ENCODE data around the gene FAM117A. TPM values are rescaled to one million over a fixed set of nuclear protein-coding genes. Genes with fewer than 3 reads are reported as not detected.

Gene FAM117A
- polyA plus RNA-seq, 1 experiment: 3.9 TPM

GRCh38 chr17:49716668-49717364 is 47.1 kb downstream of the FAM117A start:
- Histone ChIP-seq H3K4me3 (ENCODE audit: low read depth, low read length) (no peak overlapping the region), H3K27me3 (ENCODE audit: control insufficient read depth, insufficient read depth, low read length) (no peaks in the 10 kb centered on the region), H3K36me3 (ENCODE audit: control insufficient read depth, insufficient read depth, low read length) (peaks cover 3% of the 10 kb centered on the region)
- POLR2A ChIA-PET: no interaction called here
- CTCF ChIA-PET: interaction anchor here (1.0 kb wide), 1 partner anchor 9 kb away, joined by 5 read pairs; the partner anchor contains the start of gene SLC35B1
- DNase-seq (ENCODE audit: low read depth): no peak
- no peak for TF ChIP-seq CTCF (IDR thresholded peaks at IDR 0.05; ENCODE audit: insufficient read depth, low read depth, low read length)

GRCh38 chr17:49715717-49716279 is 48.1 kb downstream of the FAM117A start:
- H3K36me3 ChIP-seq (ENCODE audit: control insufficient read depth, insufficient read depth, low read length): peaks cover 3% of the 10 kb centered on the region
- ChIA-PET CTCF (interaction anchor here (0.7 to 1.2 kb wide), 5 partner anchors 14 to 150 kb away, joined by 3 to 4 read pairs (median 3); no protein-coding TSS in a partner anchor), POLR2A (no interaction called here)
- H3K27me3 ChIP-seq (ENCODE audit: control insufficient read depth, insufficient read depth, low read length): no peaks in the 10 kb centered on the region
- no peak overlapping the region for H3K4me3 ChIP-seq (ENCODE audit: low read depth, low read length)
- TF ChIP-seq CTCF (IDR thresholded peaks at IDR 0.05; ENCODE audit: insufficient read depth, low read depth, low read length): no peak
- no peak for DNase-seq (ENCODE audit: low read depth)

- POLR2A ChIA-PET: no interaction called here
- Histone ChIP-seq H3K27me3 (ENCODE audit: control insufficient read depth, insufficient read depth, low read length) (no peaks in the 10 kb centered on the region), H3K36me3 (ENCODE audit: control insufficient read depth, insufficient read depth, low read length) (peaks cover 3% of the 10 kb centered on the region), H3K4me3 (ENCODE audit: low read depth, low read length) (no peak overlapping the region)
- no peak for DNase-seq (ENCODE audit: low read depth)
- CTCF ChIA-PET: interaction anchor here (0.7 to 1.3 kb wide), 5 partner anchors 12 to 145 kb away, joined by 3 to 4 read pairs (median 3); no protein-coding TSS in a partner anchor
- no peak for TF ChIP-seq CTCF (IDR thresholded peaks at IDR 0.05; ENCODE audit: insufficient read depth, low read depth, low read length)
Measured at GRCh38 chr17:49715216-49715615, 48.7 kb downstream of the FAM117A start.

GRCh38 chr17:49708515-49709183 is 55.3 kb downstream of the FAM117A start:
- no peak for TF ChIP-seq CTCF (IDR thresholded peaks at IDR 0.05; ENCODE audit: insufficient read depth, low read depth, low read length)
- DNase-seq (ENCODE audit: low read depth): no peak
- POLR2A ChIA-PET: interaction anchor here (0.6 to 1.4 kb wide), 5 partner anchors 17 to 281 kb away, joined by 3 to 21 read pairs (median 4); partner anchors contain the start of genes FAM117A and KAT7
- no peaks in the 10 kb centered on the region for H3K27me3 ChIP-seq (ENCODE audit: control insufficient read depth, insufficient read depth, low read length)
- peaks cover 14% of the 10 kb centered on the region for H3K36me3 ChIP-seq (ENCODE audit: control insufficient read depth, insufficient read depth, low read length)
- CTCF ChIA-PET: interaction anchor here (0.6 to 26.0 kb wide), 21 partner anchors 8 to 293 kb away, joined by 3 to 638 read pairs (median 5); partner anchors contain the start of genes FAM117A and NXPH3
- peak overlapping the region; percentile 92 for H3K4me3 ChIP-seq (ENCODE audit: low read depth, low read length)
